Neural progenitor cell (in vitro differentiated cells): ENCODE measurements around the gene HSD17B2. TPM values are rescaled to one million over a fixed set of nuclear protein-coding genes. Genes with fewer than 3 reads are reported as not detected.

ENCODE experiments used
- DNase-seq: peaks from one replicate; pipeline ENCODE4 v3.0.0-alpha.2; 2016; ENCODE audit warnings: low spot score
- H2AFZ ChIP-seq: fragments of 200-600 bp; sonication (generic); replicated peaks from 2 replicates; pipeline ENCODE4 v1.6.1; 2016; ENCODE audit warnings: antibody characterized with exemption
- H3F3A ChIP-seq: fragments of 200-600 bp; sonication (generic); 2 replicates; pipeline ENCODE4 v1.6.1; 2016; ENCODE audit warnings: antibody characterized with exemption, low read depth
- H3K27ac ChIP-seq: fragments of 200-600 bp; sonication (generic); 2 replicates; pipeline ENCODE4 v1.5.1; 2016; ENCODE audit warnings: mild to moderate bottlenecking
- H3K27me3 ChIP-seq: fragments of 200-600 bp; sonication (generic); 2 replicates; pipeline ENCODE4 v1.6.1; 2016; ENCODE audit warnings: mild to moderate bottlenecking, moderate library complexity
- H3K36me3 ChIP-seq: fragments of 200-600 bp; sonication (generic); 2 replicates; pipeline ENCODE4 v1.5.1; 2016
- H3K4me1 ChIP-seq: fragments of 200-600 bp; sonication (generic); 2 replicates; pipeline ENCODE4 v1.6.1; 2016; ENCODE audit warnings: mixed run types
- H3K4me2 ChIP-seq: fragments of 200-600 bp; sonication (generic); 2 replicates; pipeline ENCODE4 v1.6.1; 2016
- H3K4me3 ChIP-seq: fragments of 200-600 bp; sonication (generic); 2 replicates; pipeline ENCODE4 v1.5.1; 2016
- H3K79me2 ChIP-seq: fragments of 200-600 bp; sonication (generic); 2 replicates; pipeline ENCODE4 v1.6.1; 2016; ENCODE audit warnings: low read depth
- H3K9ac ChIP-seq: fragments of 200-600 bp; sonication (generic); 2 replicates; pipeline ENCODE4 v1.6.1; 2016
- H3K9me3 ChIP-seq: fragments of 200-600 bp; sonication (generic); 2 replicates; pipeline ENCODE4 v1.5.1; 2016; ENCODE audit warnings: low read depth
- H4K20me1 ChIP-seq: fragments of 200-600 bp; sonication (generic); 2 replicates; pipeline ENCODE4 v1.6.1; 2016; ENCODE audit warnings: low read depth
- H3K27ac Mint-ChIP-seq: 3 replicates; pipeline ENCODE4 v1.8.0; 2021; ENCODE audit warnings: mixed read lengths
- H3K27me3 Mint-ChIP-seq: 2 replicates; pipeline ENCODE4 v1.8.0; 2022; ENCODE audit warnings: low read depth, mild to moderate bottlenecking, inconsistent platforms, moderate library complexity, mixed read lengths; ENCODE audit not compliant: insufficient read depth
- H3K36me3 Mint-ChIP-seq: 3 replicates; pipeline ENCODE4 v1.8.0; 2021; ENCODE audit warnings: mixed read lengths
- H3K4me1 Mint-ChIP-seq: 3 replicates; pipeline ENCODE4 v1.8.0; 2021; ENCODE audit warnings: mixed read lengths
- H3K4me3 Mint-ChIP-seq: 3 replicates; pipeline ENCODE4 v1.8.0; 2021; ENCODE audit warnings: mild to moderate bottlenecking, moderate library complexity, mixed read lengths
- H3K9me3 Mint-ChIP-seq: 3 replicates; pipeline ENCODE4 v1.8.0; 2020; ENCODE audit warnings: mixed read lengths
- EZH2 ChIP-seq: fragments of 200-600 bp; sonication (generic); IDR thresholded peaks from 2 replicates; pipeline ENCODE4 v1.6.1; 2017; ENCODE audit warnings: antibody characterized with exemption, mild to moderate bottlenecking, moderate library complexity
- EZH2phosphoT487 ChIP-seq: fragments of 200-600 bp; sonication (generic); IDR thresholded peaks from 2 replicates; pipeline ENCODE4 v1.6.1; 2017; ENCODE audit warnings: antibody characterized with exemption
- total RNA-seq: library from RNA; depleted of rRNA; stranded (reverse); fragments of >200 nt; gene quantifications from 2 replicates; pipeline ENCODE4 v1.2.3, GENCODE V29; 2015; ENCODE audit warnings: low replicate concordance
- TF ChIP-seq, protein P1 (sequence below): fragments of 200-600 bp; sonication (generic); IDR thresholded peaks from 2 replicates; pipeline ENCODE4 v1.5.1; 2017; ENCODE audit warnings: antibody characterized with exemption, mild to moderate bottlenecking

The HSD17B2 gene
- total RNA-seq, 1 donor from 2014 or later, result not detected

DNA sequence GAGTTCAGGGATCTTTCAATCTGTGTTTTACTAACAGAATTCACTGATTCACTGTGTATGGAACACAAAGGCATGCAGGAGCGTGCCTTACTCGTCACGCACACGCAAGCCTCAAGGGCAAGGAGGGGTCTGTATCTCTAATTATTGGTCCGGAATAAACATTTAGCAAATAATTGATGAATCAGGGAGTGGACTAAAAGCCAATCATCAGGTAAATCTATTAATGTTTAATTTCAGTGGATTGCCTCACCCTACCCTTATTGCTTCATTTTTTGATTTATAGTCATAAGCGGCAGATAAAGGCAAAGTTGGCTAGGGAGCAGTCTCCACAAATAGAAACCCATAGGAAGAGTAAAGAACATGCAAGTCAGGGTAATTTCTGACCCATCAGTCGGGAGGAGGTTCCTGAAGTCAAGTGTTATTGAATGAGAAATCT is 7.4 kb upstream of the HSD17B2 start:
- H3K36me3 ChIP-seq, result no peaks in the 10 kb centered on the region
- no peak overlapping the region for H3K4me3 ChIP-seq
- no peaks in the 10 kb centered on the region for H3K9me3 ChIP-seq
- peaks cover 12% of the 10 kb centered on the region for H3K9me3 Mint-ChIP-seq
- H3K36me3 Mint-ChIP-seq, result no peaks in the 10 kb centered on the region
- no peaks in the 10 kb centered on the region for H3K4me1 ChIP-seq
- H3K4me1 Mint-ChIP-seq, result no peaks in the 10 kb centered on the region
- H3K9ac ChIP-seq, result no peak overlapping the region
- H3K79me2 ChIP-seq, result no peaks in the 10 kb centered on the region
- no peak overlapping the region for H3K4me3 Mint-ChIP-seq
- TF ChIP-seq, protein P1, sequence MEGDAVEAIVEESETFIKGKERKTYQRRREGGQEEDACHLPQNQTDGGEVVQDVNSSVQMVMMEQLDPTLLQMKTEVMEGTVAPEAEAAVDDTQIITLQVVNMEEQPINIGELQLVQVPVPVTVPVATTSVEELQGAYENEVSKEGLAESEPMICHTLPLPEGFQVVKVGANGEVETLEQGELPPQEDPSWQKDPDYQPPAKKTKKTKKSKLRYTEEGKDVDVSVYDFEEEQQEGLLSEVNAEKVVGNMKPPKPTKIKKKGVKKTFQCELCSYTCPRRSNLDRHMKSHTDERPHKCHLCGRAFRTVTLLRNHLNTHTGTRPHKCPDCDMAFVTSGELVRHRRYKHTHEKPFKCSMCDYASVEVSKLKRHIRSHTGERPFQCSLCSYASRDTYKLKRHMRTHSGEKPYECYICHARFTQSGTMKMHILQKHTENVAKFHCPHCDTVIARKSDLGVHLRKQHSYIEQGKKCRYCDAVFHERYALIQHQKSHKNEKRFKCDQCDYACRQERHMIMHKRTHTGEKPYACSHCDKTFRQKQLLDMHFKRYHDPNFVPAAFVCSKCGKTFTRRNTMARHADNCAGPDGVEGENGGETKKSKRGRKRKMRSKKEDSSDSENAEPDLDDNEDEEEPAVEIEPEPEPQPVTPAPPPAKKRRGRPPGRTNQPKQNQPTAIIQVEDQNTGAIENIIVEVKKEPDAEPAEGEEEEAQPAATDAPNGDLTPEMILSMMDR, result no peak
- TF ChIP-seq EZH2, result no peak
- no peak for TF ChIP-seq EZH2phosphoT487
- no peak overlapping the region for H3K27ac Mint-ChIP-seq
- H3K27me3 ChIP-seq, result no peaks in the 10 kb centered on the region
- no peaks in the 10 kb centered on the region for H4K20me1 ChIP-seq
- H2AFZ ChIP-seq, result no peak overlapping the region
- no peaks in the 10 kb centered on the region for H3K27me3 Mint-ChIP-seq
- no peak overlapping the region for H3K27ac ChIP-seq
- no peak overlapping the region for H3K4me2 ChIP-seq
- DNase-seq, result no peak
- H3F3A ChIP-seq, result no peaks in the 10 kb centered on the region

DNA sequence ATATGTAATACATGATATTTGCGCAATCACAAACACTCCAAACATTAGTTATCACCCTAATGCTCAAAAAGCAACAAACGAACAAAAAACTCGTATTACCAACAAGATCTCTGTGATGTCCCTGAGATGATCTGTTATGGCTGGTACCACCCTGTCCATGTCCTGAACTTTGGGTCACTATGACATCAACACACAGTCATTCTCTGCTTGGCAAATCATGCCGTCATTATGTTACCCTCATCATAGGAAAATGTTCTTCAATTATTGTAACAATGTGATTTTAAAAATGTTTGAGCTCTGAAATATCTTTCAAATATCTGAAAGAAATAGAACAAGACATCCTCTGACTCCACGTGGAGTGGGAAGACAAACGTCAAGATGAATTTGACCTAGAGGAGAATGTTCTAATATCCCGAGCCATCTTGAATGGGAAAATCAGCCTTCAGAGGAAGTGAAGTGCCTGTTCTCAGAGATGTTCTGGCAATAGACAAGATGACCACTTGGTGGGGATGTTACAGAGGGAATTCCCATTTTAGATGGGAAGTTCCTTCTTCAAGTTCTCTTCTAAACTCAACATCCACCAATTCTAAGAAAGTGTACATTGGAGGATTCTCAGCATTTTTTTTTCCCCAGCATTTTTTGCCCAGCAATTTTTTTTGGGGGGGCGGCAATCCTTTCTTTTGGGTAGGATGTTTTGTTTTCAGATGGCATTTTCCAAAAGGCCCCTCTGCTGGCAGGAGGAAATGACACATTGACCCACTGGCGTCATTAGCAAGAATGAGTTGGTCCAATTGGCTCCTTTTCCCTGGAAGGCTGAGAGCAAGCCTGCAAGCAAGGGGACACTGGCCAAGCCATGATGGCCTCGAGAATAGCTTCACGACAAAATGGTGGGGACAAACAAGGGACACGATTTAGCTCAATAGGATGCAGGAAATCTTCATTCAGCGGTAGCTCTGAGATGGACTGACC is 3.7 kb upstream of the HSD17B2 start:
- Histone ChIP-seq H3K79me2 (no peaks in the 10 kb centered on the region), H3K27me3 (no peaks in the 10 kb centered on the region), H3K9me3 (no peaks in the 10 kb centered on the region), H3K4me3 (no peak overlapping the region), H2AFZ (no peak overlapping the region), H3K9ac (no peak overlapping the region), H3K27ac (no peak overlapping the region), H3F3A (no peaks in the 10 kb centered on the region), H3K4me2 (no peak overlapping the region), H4K20me1 (no peaks in the 10 kb centered on the region), H3K36me3 (no peaks in the 10 kb centered on the region), H3K4me1 (no peaks in the 10 kb centered on the region)
- peaks cover 16% of the 10 kb centered on the region for H3K4me1 Mint-ChIP-seq
- DNase-seq, result peak; percentile 64
- H3K9me3 Mint-ChIP-seq, result no peaks in the 10 kb centered on the region
- H3K27ac Mint-ChIP-seq, result no peak overlapping the region
- TF ChIP-seq, protein P1, result peak; percentile 74
- no peak for TF ChIP-seq EZH2phosphoT487
- H3K27me3 Mint-ChIP-seq, result no peaks in the 10 kb centered on the region
- H3K4me3 Mint-ChIP-seq, result no peak overlapping the region
- no peaks in the 10 kb centered on the region for H3K36me3 Mint-ChIP-seq

DNA sequence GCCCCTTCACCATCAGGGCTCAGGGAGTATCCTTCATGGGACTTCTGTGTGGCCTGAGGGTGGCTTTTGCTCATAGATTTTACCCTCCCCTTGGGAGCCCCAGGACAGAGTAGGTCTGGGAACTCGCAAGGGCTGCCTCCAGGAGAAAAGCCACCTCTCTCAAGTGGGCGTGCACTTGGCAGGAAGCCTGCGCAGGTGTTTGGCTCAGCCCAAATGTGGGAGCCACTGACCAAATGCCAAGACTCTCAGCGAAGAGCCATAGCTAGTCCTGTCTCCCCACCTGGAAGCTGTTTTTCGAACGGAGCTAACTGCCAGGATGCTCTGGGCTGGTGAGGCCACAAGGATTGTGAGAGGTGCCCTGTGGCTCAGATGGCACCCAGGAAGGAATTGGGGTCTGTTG is 2.0 kb upstream of the HSD17B2 start:
- DNase-seq, result no peak
- no peak overlapping the region for H2AFZ ChIP-seq
- H3K79me2 ChIP-seq, result no peaks in the 10 kb centered on the region
- H3K4me3 ChIP-seq, result no peak overlapping the region
- H3K27ac ChIP-seq, result no peak overlapping the region
- H3K4me2 ChIP-seq, result no peak overlapping the region
- no peaks in the 10 kb centered on the region for H3F3A ChIP-seq
- H3K9ac ChIP-seq, result no peak overlapping the region
- Mint-ChIP-seq H3K4me3 (no peak overlapping the region), H3K9me3 (no peaks in the 10 kb centered on the region), H3K4me1 (peaks cover 31% of the 10 kb centered on the region), H3K36me3 (no peaks in the 10 kb centered on the region), H3K27ac (no peak overlapping the region), H3K27me3 (no peaks in the 10 kb centered on the region)
- no peaks in the 10 kb centered on the region for H3K4me1 ChIP-seq
- H4K20me1 ChIP-seq, result no peaks in the 10 kb centered on the region
- H3K9me3 ChIP-seq, result no peaks in the 10 kb centered on the region
- H3K36me3 ChIP-seq, result no peaks in the 10 kb centered on the region
- TF ChIP-seq, protein P1, result no peak
- TF ChIP-seq EZH2phosphoT487 (no peak), EZH2 (no peak)
- H3K27me3 ChIP-seq, result no peaks in the 10 kb centered on the region
